ENCODE measurements around the gene ADAMTS16. TPM values are rescaled to one million over a fixed set of nuclear protein-coding genes. Genes with fewer than 3 reads are reported as not detected.

The ADAMTS16 gene
- polyA plus RNA-seq, 3 donors: not detected

GRCh38 chr5:5353681-5354080 lies 213.6 kb downstream of the ADAMTS16 start:
- Histone ChIP-seq H4K20me1 (ENCODE audit: insufficient read depth, low read length) (no peaks in the 10 kb centered on the region), H3K4me2 (replicated peaks; ENCODE audit: extremely low read depth, low read length, poor library complexity, severe bottlenecking) (no peak overlapping the region), H3K4me1 (ENCODE audit: control insufficient read depth in 1 of 2, insufficient read depth in 2 of 2, low read length in 2 of 2) (no peaks in the 10 kb centered on the region), H3K9ac (ENCODE audit: insufficient read depth, low read length, poor library complexity, severe bottlenecking) (no peak overlapping the region), H2AFZ (ENCODE audit: insufficient read depth, low read depth, low read length, poor library complexity, severe bottlenecking) (no peak overlapping the region), H3K27me3 (ENCODE audit: control insufficient read depth in 2 of 2, insufficient read depth in 2 of 2, low read length in 2 of 2) (no peaks in the 10 kb centered on the region), H3K79me2 (ENCODE audit: insufficient read depth, low read length) (no peaks in the 10 kb centered on the region), H3K27ac (ENCODE audit: low read depth in 1 of 2, low read length in 2 of 2) (no peak overlapping the region), H3K9me3 (replicated peaks in 1 of 2; ENCODE audit: control insufficient read depth in 1 of 2, insufficient read depth in 1 of 2, low read length in 2 of 2) (peaks cover 17 to 21% of the 10 kb centered on the region in 2 donors), H3K4me3 (replicated peaks in 1 of 3; ENCODE audit: low read depth in 2 of 3, low read length in 3 of 3) (no peak overlapping the region), H3K36me3 (replicated peaks in 1 of 2; ENCODE audit: control insufficient read depth in 1 of 2, insufficient read depth in 2 of 2, low read length in 2 of 2) (no peaks in the 10 kb centered on the region)
- H3K27ac Mint-ChIP-seq: no peak overlapping the region
- H3K36me3 Mint-ChIP-seq: no peaks in the 10 kb centered on the region
- no peak for DNase-seq
- 79% methylated on average over 10 of the region's 10 CpGs for WGBS (ENCODE audit: insufficient coverage)
- intact Hi-C loops (cut with micrococcal nuclease): no loop called here
- no peaks in the 10 kb centered on the region for H3K4me1 Mint-ChIP-seq
- peaks cover 0 to 3% (median 0%) of the 10 kb centered on the region in 3 donors for H3K27me3 Mint-ChIP-seq (ENCODE audit: low read depth in 3 of 3)
- peaks cover 15 to 37% (median 20%) of the 10 kb centered on the region in 7 donors for H3K9me3 Mint-ChIP-seq
- TF ChIP-seq CTCF (IDR thresholded peaks at IDR 0.05): no peak
- H3K4me3 Mint-ChIP-seq: no peak overlapping the region

GRCh38 chr5:5356765-5357164 lies 216.6 kb downstream of the ADAMTS16 start:
- Mint-ChIP-seq H3K4me3 (no peak overlapping the region), H3K36me3 (no peaks in the 10 kb centered on the region), H3K27me3 (ENCODE audit: low read depth in 3 of 3) (peaks cover 0 to 1% (median 0%) of the 10 kb centered on the region in 3 donors), H3K27ac (no peak overlapping the region), H3K4me1 (no peaks in the 10 kb centered on the region), H3K9me3 (peaks cover 9 to 32% (median 14%) of the 10 kb centered on the region in 7 donors)
- H3K9ac ChIP-seq (ENCODE audit: insufficient read depth, low read length, poor library complexity, severe bottlenecking): no peak overlapping the region
- no peak for TF ChIP-seq CTCF (IDR thresholded peaks at IDR 0.05)
- H3K27me3 ChIP-seq (ENCODE audit: control insufficient read depth in 2 of 2, insufficient read depth in 2 of 2, low read length in 2 of 2): no peaks in the 10 kb centered on the region
- H3K27ac ChIP-seq (ENCODE audit: low read depth in 1 of 2, low read length in 2 of 2): no peak overlapping the region
- no peak for DNase-seq
- no peaks in the 10 kb centered on the region for H3K36me3 ChIP-seq (replicated peaks in 1 of 2; ENCODE audit: control insufficient read depth in 1 of 2, insufficient read depth in 2 of 2, low read length in 2 of 2)
- no peaks in the 10 kb centered on the region for H3K4me1 ChIP-seq (ENCODE audit: control insufficient read depth in 1 of 2, insufficient read depth in 2 of 2, low read length in 2 of 2)
- H2AFZ ChIP-seq (ENCODE audit: insufficient read depth, low read depth, low read length, poor library complexity, severe bottlenecking): no peak overlapping the region
- intact Hi-C loops (cut with micrococcal nuclease): no loop called here
- no peak overlapping the region for H3K4me2 ChIP-seq (replicated peaks; ENCODE audit: extremely low read depth, low read length, poor library complexity, severe bottlenecking)
- H4K20me1 ChIP-seq (ENCODE audit: insufficient read depth, low read length): no peaks in the 10 kb centered on the region
- no peaks in the 10 kb centered on the region for H3K79me2 ChIP-seq (ENCODE audit: insufficient read depth, low read length)
- H3K4me3 ChIP-seq (replicated peaks in 1 of 3; ENCODE audit: low read depth in 2 of 3, low read length in 3 of 3): no peak overlapping the region
- peaks cover 17 to 20% of the 10 kb centered on the region in 2 donors for H3K9me3 ChIP-seq (replicated peaks in 1 of 2; ENCODE audit: control insufficient read depth in 1 of 2, insufficient read depth in 1 of 2, low read length in 2 of 2)
